Renal pelvis (tissue), 12 donors: ENCODE results near the gene ZNF678. TPM values are rescaled to one million over a fixed set of nuclear protein-coding genes. Genes with fewer than 3 reads are reported as not detected.
A peak's percentile ranks its signal among the peaks of the same experiment; 100 is the strongest.

Experiments used
- DNase-seq: peaks from one replicate; pipeline ENCODE4 v3.0.0-alpha.2; 2013
- long read RNA-seq, 16 experiments: transcript quantifications; one replicate each; lab custom pipeline, GENCODE V29; 2026
- polyA plus RNA-seq, 3 donors: library from polyadenylated mRNA; unstranded; fragments of 120-200 nt; gene quantifications; one replicate each; pipeline ENCODE4 v1.2.1, GENCODE V29; 2013; ENCODE audit not compliant: insufficient read length in 3 of 3

Gene ZNF678
- polyA plus RNA-seq: 10 to 100 TPM; 12.6 to 14.5 (median 13.2) TPM
- long read RNA-seq, donor 1: 0 reads
- long read RNA-seq, donor 2, full-length matches to known transcripts: 3 of 3 reads
- long read RNA-seq, donor 2, partial matches to known transcripts: 0 of 3 reads
- long read RNA-seq, donor 2, other reads (novel, unspliced or antisense): 0 of 3 reads
- long read RNA-seq, donor 3, partial matches to known transcripts: 0 of 1 reads
- long read RNA-seq, donor 3, other reads (novel, unspliced or antisense): 0 of 1 reads
- long read RNA-seq, donor 4: 0 reads
- long read RNA-seq, donor 5, full-length matches to known transcripts: 2 of 2 reads
- long read RNA-seq, donor 5, partial matches to known transcripts: 0 of 2 reads
- long read RNA-seq, donor 5, other reads (novel, unspliced or antisense): 0 of 2 reads
- long read RNA-seq, donor 6, full-length matches to known transcripts: 5 of 5 reads
- long read RNA-seq, donor 6, partial matches to known transcripts: 0 of 5 reads
- long read RNA-seq, donor 6, other reads (novel, unspliced or antisense): 0 of 5 reads
- long read RNA-seq, donor 7, partial matches to known transcripts: 0 of 1 reads
- long read RNA-seq, donor 7, other reads (novel, unspliced or antisense): 0 of 1 reads
- long read RNA-seq, donor 8, partial matches to known transcripts: 0 of 2 reads
- long read RNA-seq, donor 8, other reads (novel, unspliced or antisense): 0 of 2 reads
- long read RNA-seq, donor 9, full-length matches to known transcripts: 1 of 1 reads
- long read RNA-seq, donor 9, partial matches to known transcripts: 0 of 1 reads
- long read RNA-seq, donor 9, other reads (novel, unspliced or antisense): 0 of 1 reads
- long read RNA-seq, donor 10, full-length matches to known transcripts: 2 of 2 reads
- long read RNA-seq, donor 10, partial matches to known transcripts: 0 of 2 reads
- long read RNA-seq, donor 10, other reads (novel, unspliced or antisense): 0 of 2 reads
- long read RNA-seq, donor 11: 0 reads
- long read RNA-seq, donor 12, full-length matches to known transcripts: 4 of 4 reads
- long read RNA-seq, donor 12, partial matches to known transcripts: 0 of 4 reads
- long read RNA-seq, donor 12, other reads (novel, unspliced or antisense): 0 of 4 reads
- long read RNA-seq, donor 13, partial matches to known transcripts: 0 of 1 reads
- long read RNA-seq, donor 13, other reads (novel, unspliced or antisense): 0 of 1 reads
- long read RNA-seq, donor 14: 0 reads
- long read RNA-seq, donor 15, full-length matches to known transcripts: 3 of 3 reads
- long read RNA-seq, donor 15, partial matches to known transcripts: 0 of 3 reads
- long read RNA-seq, donor 15, other reads (novel, unspliced or antisense): 0 of 3 reads
- long read RNA-seq, donor 16, full-length matches to known transcripts: 2 of 2 reads
- long read RNA-seq, donor 16, partial matches to known transcripts: 0 of 2 reads
- long read RNA-seq, donor 16, other reads (novel, unspliced or antisense): 0 of 2 reads

GRCh38 chr1:227563324-227564201 lies at the start of gene ZNF678:
ZNF678 (plus strand) TSS chr1:227563556; CDS start chr1:227650992, 87,436 bp downstream.
- DNase-seq: peak; percentile 95

GRCh38 chr1:227518876-227519275 lies 44.5 kb upstream of the ZNF678 start:
- no peak for DNase-seq

DNA sequence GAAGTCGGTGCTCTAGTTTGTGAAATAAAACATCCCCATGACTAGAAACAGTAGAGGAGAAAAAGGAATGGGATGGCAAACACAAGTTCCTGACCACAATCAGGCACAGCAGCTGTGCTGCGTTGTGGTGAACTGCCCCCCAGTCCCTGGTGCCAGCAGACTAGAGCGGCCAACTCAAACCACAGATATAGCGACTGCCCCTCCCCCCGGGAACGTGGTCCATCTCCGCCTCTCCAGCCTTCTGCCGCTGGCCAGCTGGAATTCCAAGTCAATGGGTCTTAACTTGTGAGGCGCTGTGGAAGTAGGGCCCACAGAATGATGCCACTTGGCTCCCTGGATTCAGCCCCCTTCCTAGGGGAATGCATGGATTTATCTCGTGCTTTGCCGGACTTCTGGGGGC lies 41.6 kb upstream of the ZNF678 start:
- DNase-seq: no peak

DNA sequence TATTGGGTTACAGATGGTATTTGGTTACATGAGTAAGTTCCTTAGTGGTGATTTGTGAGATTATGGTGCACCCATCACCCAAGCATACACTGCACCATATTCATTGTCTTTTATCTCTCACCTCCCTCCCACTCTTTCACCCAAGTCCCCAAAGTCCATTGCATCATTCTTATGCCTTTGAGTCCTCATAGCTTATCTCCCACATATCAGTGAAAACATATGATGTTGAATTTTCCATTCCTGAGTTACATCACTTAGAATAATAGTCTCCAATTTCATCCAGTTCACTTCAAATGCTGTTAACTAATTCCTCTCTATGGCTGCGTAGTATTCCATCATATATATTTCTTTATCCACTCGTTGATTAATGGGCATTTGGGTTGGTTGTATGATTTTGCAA lies 36.8 kb upstream of the ZNF678 start:
- DNase-seq: no peak

- no peak for DNase-seq
Measured at GRCh38 chr1:227532019-227532619, 31.2 kb upstream of the ZNF678 start.

DNA sequence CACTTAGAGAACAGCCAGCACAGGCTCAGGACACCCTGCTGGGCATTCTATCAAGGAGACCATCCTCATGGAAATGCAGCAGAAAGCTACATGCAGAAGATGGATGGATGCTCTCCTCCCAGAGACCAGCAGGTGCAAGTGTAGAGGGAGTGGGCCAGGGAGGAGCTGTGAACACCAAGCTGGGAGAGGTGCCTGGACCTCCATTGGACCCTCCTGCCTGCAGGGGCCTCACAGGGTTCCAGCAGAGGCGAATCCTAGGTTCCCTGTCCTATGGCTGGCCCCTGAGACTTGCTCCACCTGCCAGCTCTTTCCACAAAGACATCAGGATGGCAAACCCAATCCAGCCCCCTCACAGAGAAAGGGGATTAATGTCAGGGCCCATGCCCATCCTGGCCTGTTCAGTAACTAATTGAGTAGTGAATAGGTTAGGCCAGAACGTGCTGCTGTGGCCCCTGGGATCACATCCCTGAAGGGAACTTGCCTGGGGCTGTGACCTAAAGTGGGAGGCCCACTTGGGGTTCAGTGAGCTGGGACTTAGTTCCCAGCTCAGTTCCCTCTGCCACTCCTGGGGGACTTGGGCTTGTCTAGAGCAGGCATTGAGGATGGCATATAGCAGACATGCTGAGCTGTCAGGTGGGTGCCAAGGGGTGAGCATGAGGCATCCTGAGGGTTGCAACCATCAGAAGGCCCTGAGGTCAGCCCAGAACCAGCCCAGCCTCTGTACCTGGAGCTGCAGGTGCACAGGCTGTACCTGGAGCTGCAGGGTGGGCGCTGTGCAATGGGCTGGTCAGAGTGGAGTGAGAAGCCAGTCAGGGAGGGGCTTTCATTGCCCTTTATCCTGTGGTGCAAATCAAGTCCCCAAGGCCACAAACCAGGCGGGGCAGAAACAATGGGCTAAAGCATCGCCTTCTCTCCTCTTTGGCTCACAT lies 22.9 kb upstream of the ZNF678 start:
- DNase-seq: no peak

DNA sequence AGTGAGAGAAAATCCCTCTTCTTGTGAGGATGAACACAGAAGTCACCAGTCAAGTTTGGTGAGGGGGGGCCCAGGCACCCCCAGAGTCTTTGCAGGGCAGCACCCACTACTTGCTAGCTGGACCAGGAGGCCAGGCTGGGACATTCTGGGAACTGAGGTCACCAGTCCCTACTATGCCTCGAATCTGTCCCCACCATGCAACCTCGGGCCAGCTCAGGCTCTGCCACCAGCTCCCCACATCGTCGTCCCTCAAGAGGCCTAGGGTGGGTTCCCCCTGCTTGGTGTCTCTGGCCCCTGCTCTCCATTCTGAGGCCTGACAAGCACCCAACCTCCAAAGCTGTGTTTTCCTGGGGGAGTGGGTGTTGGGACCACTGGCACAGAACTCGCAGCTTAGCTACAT lies 22.2 kb upstream of the ZNF678 start:
- DNase-seq: no peak

DNA sequence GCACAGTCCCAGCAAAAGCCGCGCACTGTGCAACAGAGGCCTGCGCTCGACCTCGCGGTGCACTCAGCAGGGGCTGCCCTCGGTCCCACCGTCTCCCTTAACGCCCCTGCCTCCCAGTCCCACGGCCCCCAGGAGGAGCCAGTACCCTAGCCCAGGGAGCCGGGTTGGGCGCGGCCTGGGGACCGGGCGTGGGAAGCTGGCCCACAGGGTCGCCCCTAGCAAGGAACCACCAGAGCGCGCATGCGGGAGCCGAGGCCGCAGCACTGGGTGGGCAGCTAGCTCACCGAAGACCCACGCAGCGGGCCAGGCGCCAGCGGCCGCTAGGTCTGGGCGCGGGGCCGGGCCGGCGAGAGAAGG lies 21.6 kb upstream of the ZNF678 start:
- DNase-seq: peak; percentile 30

DNA sequence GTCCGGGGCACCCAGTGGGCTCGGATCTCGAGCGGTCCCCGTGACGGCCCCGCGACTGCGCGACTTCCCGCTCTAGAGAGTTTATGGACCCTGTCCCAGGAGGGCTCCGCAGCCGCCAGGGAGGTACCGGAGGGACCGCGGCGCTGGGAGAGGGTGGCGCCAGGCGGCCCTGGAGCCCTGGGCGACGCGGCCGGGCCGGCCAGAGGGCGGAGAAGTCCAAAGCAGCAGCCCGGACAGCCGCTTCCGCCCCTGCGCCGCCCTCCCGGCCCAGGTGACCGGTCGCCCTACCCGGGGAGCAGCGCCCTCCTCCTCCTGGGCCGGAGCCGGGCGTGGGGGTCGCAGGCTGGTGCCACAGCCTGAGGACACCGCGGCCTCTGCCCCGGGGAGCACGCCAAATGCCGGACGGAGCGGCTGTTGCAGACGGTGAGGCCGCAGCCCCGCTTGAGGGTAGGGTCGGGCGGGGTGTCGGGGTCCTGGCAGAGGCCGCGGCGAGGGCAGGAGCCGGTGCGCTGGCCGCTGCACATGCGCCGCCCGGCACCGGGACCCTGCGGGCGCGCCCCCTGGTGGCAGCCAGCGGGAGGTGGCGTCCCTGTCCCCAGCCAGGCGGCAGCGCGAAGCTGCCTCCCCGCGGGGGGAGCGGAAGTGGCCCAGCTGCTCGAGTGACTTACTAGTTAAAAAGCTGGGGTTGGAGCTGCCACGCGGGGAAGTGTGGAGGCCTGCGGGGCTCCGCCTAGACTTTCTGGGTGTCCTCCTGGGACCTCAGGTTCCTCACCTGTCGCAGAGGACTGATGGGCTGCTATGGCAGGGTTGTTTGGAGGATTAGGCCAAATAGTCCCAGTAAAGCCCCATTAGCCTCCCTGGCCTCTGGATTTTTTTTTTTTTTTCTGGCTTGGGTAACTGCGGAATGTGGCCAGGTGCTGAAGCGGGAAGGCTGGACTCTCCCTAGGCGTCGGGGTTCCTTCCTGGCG lies 20.9 kb upstream of the ZNF678 start:
- peak; percentile 87 for DNase-seq

DNA sequence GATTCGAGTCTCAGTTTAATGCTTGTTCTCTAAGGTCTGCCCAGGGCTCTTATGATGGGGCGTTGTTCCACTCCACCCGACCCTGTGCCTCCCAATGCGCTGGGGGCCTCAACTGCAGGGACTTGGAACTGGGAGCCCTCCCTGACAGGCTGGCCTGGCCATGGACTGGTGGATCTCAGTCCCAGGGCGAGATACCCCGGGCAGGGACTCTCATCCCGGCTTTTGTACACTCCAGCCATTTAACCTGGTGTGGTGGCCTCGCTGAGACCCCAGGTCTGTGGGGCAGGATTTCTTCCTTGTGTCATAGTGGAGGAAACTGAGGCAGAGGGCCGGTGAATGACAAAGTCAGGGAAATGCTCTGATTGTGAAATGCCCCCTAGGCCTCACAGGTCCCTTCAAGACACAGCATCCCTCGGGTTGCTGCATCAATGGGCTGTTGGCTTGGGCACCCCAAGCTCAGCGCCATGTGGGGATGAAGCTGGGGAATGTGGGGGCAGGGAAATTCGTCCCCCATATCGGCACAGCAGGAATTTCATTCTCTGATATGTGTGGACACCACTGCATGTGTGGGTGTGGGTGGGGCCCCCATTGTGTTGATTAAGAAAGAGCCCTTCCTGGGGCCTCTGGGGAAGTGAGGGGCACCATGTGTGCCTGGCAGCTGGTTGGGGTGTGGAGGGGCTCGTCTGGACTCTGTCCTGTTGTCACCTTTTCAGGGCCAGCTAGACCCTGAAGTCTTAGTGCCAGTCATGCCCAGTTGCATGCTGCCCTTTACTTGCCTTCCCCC lies 19.9 kb upstream of the ZNF678 start:
- DNase-seq: no peak

DNA sequence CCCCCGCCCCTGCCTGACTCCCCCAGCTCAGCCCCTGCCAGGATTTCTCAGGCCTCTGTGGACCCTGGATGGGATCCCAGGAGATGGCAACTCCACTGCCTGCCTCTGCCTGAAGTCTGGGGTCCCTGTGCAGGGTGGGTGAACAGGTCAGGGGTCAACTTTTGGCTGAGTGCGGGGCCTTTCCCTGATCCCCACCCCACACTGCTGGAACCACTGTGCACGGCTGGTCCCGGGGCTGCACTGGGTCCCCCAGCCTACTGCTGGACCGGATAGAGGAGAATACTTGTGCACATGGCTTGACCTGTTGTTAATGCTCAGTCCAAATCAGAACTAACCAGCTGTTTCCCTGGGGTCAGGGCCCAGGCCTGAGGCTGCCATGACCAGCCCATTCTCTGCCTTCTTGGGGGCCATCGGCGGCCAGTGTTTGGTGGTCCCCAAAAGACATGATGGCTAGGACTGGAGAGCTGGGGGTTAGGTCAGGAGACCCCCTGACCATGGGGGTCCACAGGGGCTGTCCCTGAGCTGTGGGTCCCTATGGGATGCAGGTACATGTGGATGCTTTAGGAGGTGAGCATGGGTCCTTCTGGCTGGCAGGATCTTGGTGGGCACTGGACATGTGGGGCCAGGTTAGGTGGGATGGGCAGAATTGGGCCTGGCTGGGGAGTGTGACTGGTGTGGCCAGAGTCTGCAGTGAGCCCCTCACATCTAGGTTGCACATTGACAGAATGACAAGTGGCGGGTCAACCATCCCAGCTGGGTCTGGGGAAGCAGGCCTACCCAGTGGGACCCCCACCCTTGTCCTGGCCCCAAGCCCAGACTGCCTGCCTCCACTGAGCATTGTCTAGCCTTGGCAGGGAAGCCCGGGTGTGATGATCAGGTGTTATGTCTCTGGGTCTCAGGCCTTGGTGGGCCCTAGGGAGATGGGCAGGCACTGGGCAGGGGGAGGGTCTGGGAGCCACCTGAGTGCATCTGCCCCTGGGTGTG lies 19.0 kb upstream of the ZNF678 start:
- no peak for DNase-seq

DNA sequence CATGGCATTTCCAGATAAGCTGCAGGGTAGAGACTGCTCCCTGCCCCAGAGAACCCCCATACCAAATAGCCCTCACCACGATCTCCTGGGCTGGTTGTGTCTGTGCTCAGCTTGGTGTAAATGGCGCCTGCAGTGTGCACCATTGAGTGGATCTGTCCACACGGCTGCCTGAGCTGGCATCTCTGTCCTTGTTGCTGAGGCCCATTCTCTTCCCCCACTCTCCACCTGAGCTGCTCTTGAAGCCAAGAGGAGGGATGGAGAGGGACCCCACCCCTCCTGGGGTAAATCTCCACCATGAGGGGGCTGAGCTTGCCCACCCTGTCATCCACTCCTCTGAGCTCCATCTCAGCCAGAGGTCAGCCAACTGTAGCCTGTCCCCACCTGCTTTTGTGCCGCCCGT lies 18.0 kb upstream of the ZNF678 start:
- no peak for DNase-seq

GRCh38 chr1:227546059-227546458 lies 17.3 kb upstream of the ZNF678 start:
- no peak for DNase-seq

DNA sequence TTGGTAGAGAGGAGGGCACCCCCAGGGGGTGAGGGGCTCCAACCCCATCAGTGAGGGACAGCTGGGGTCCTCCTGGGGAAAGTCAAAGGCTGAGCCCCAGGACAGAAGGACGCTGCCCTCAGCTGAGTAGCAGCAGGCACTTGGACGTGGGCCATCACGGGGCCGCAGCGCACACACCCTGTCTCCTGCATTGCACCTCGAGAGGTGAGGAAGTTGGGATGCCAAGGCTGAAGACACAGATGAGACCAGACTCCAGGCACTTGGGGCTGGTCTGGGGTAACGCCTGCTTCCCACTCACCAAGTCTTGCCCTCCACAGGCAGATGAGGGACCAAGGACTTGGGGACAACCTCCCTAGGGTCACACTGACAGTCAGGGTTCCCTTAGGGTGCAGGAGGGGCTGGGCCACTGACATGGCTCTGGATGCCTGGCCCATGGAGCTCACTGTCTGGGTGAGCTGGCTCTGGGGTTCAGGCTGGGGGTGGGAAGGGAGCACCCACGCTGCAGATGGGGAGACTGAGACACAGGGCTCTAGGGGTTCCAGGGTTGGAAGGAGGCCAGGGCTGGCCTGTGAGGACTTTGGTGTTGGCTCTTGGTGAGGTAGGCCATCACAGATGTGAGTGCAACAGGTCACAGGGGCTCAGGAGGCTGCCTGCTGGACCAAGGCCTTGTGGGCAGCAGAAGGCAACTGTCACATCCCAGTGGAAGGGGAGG lies 16.6 kb upstream of the ZNF678 start:
- no peak for DNase-seq
